Glutamatergic neuron (in vitro differentiated cells): ENCODE results near the gene ATP6V0B. TPM values are rescaled to one million over a fixed set of nuclear protein-coding genes. Genes with fewer than 3 reads are reported as not detected.

Experiments used
- DNase-seq: peaks from one replicate; pipeline ENCODE4 v3.0.0; 2022
- H3K27ac Mint-ChIP-seq: one replicate; pipeline ENCODE4 v1.8.0; 2020; ENCODE audit warnings: mild to moderate bottlenecking, mixed read lengths, inconsistent platforms; ENCODE audit not compliant: unreplicated experiment
- H3K27me3 Mint-ChIP-seq: one replicate; pipeline ENCODE4 v1.8.0; 2020; ENCODE audit warnings: mild to moderate bottlenecking, moderate library complexity, mixed read lengths, inconsistent platforms; ENCODE audit not compliant: unreplicated experiment
- H3K36me3 Mint-ChIP-seq: one replicate; pipeline ENCODE4 v1.8.0; 2020; ENCODE audit warnings: mild to moderate bottlenecking, mixed read lengths, inconsistent platforms; ENCODE audit not compliant: unreplicated experiment
- H3K4me1 Mint-ChIP-seq: one replicate; pipeline ENCODE4 v1.8.0; 2020; ENCODE audit warnings: mild to moderate bottlenecking, low read depth, mixed read lengths, inconsistent platforms; ENCODE audit not compliant: unreplicated experiment
- H3K4me3 Mint-ChIP-seq: one replicate; pipeline ENCODE4 v1.8.0; 2020; ENCODE audit warnings: mild to moderate bottlenecking, mixed read lengths, inconsistent platforms; ENCODE audit not compliant: unreplicated experiment
- H3K9me3 Mint-ChIP-seq: one replicate; pipeline ENCODE4 v1.8.0; 2020; ENCODE audit warnings: mild to moderate bottlenecking, moderate library complexity, mixed read lengths, inconsistent platforms; ENCODE audit not compliant: unreplicated experiment
- total RNA-seq: library from RNA; stranded (reverse); fragmentation: NEBNext Ultra II Directional; extraction: Animal tissue kit (Norgen Biotek cat#: 25700); gene quantifications from one replicate; pipeline ENCODE4 v1.2.1, GENCODE V29; 2021; ENCODE audit not compliant: unreplicated experiment
- TF ChIP-seq, protein P1 (sequence below): fragments of 200-600 bp; sonication (generic); IDR thresholded peaks from one replicate; pipeline ENCODE4 v1.5.0; 2021; ENCODE audit not compliant: partially characterized antibody, unreplicated experiment

Gene ATP6V0B
- total RNA-seq, 1 donor from 2014 or later, result 208 TPM

DNA sequence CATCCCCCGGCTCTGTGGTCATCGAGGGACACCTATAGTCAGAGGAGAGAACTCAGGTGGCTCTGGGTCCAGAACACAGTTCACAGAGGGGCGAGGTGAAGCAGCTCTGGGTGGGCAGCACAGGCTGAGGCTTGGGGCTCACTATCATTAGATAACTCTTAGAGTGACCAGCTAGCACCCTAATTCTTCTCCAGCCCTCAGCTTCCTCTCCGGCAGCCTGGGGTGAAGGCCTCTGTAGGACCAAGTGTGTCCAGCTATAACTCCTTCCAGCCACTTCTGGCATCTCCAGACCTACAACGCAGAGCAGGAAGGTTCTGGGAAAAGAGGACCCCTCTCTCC, 39.8 kb upstream of the ATP6V0B start:
- no peak for DNase-seq
- Mint-ChIP-seq H3K27me3 (peaks cover 21% of the 10 kb centered on the region), H3K4me1 (peaks cover 19% of the 10 kb centered on the region), H3K36me3 (peaks cover 12% of the 10 kb centered on the region), H3K9me3 (peaks cover 8% of the 10 kb centered on the region), H3K27ac (no peak overlapping the region), H3K4me3 (no peak overlapping the region)
- TF ChIP-seq, protein P1, sequence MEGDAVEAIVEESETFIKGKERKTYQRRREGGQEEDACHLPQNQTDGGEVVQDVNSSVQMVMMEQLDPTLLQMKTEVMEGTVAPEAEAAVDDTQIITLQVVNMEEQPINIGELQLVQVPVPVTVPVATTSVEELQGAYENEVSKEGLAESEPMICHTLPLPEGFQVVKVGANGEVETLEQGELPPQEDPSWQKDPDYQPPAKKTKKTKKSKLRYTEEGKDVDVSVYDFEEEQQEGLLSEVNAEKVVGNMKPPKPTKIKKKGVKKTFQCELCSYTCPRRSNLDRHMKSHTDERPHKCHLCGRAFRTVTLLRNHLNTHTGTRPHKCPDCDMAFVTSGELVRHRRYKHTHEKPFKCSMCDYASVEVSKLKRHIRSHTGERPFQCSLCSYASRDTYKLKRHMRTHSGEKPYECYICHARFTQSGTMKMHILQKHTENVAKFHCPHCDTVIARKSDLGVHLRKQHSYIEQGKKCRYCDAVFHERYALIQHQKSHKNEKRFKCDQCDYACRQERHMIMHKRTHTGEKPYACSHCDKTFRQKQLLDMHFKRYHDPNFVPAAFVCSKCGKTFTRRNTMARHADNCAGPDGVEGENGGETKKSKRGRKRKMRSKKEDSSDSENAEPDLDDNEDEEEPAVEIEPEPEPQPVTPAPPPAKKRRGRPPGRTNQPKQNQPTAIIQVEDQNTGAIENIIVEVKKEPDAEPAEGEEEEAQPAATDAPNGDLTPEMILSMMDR, result peak; percentile 45

DNA sequence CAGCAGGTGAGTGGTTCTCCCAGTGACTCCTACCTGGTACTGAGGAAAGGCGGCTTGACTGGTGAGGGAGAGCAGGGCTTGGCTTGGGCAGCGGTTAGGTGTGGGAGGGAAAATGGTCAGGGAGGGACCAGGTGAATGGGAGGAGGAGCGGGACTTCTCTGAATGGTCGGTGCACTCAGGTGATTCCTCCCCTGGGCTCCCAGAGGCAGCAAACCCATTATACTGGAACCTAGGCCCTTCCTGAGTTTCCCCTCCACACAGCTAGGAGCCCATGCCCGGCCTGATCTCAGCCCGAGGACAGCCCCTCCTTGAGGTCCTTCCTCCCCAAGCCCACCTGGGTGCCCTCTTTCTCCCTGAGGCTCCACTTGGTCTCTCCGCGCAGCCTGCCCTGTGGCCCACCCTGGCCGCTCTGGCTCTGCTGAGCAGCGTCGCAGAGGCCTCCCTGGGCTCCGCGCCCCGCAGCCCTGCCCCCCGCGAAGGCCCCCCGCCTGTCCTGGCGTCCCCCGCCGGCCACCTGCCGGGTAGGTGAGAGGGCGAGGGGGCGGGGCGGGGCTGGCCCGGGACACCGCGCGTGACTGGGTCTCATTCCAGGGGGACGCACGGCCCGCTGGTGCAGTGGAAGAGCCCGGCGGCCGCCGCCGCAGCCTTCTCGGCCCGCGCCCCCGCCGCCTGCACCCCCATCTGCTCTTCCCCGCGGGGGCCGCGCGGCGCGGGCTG, 38.9 kb upstream of the ATP6V0B start:
- Mint-ChIP-seq H3K27ac (no peak overlapping the region), H3K27me3 (peaks cover 21% of the 10 kb centered on the region), H3K4me3 (peak overlapping the region; percentile 15), H3K36me3 (peaks cover 12% of the 10 kb centered on the region), H3K9me3 (peaks cover 8% of the 10 kb centered on the region), H3K4me1 (peaks cover 19% of the 10 kb centered on the region)
- DNase-seq, result no peak
- TF ChIP-seq, protein P1, result no peak

DNA sequence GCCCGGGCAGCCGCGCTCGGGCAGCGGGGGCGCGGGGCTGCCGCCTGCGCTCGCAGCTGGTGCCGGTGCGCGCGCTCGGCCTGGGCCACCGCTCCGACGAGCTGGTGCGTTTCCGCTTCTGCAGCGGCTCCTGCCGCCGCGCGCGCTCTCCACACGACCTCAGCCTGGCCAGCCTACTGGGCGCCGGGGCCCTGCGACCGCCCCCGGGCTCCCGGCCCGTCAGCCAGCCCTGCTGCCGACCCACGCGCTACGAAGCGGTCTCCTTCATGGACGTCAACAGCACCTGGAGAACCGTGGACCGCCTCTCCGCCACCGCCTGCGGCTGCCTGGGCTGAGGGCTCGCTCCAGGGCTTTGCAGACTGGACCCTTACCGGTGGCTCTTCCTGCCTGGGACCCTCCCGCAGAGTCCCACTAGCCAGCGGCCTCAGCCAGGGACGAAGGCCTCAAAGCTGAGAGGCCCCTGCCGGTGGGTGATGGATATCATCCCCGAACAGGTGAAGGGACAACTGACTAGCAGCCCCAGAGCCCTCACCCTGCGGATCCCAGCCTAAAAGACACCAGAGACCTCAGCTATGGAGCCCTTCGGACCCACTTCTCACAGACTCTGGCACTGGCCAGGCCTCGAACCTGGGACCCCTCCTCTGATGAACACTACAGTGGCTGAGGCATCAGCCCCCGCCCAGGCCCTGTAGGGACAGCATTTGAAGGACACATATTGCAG, 38.2 kb upstream of the ATP6V0B start:
- H3K4me3 Mint-ChIP-seq, result peak overlapping the region; percentile 71
- no peak overlapping the region for H3K27ac Mint-ChIP-seq
- DNase-seq, result peak; percentile 51
- H3K9me3 Mint-ChIP-seq, result peaks cover 8% of the 10 kb centered on the region
- H3K4me1 Mint-ChIP-seq, result peaks cover 16% of the 10 kb centered on the region
- peaks cover 21% of the 10 kb centered on the region for H3K27me3 Mint-ChIP-seq
- TF ChIP-seq, protein P1, result peak; percentile 44
- H3K36me3 Mint-ChIP-seq, result peaks cover 12% of the 10 kb centered on the region

DNA sequence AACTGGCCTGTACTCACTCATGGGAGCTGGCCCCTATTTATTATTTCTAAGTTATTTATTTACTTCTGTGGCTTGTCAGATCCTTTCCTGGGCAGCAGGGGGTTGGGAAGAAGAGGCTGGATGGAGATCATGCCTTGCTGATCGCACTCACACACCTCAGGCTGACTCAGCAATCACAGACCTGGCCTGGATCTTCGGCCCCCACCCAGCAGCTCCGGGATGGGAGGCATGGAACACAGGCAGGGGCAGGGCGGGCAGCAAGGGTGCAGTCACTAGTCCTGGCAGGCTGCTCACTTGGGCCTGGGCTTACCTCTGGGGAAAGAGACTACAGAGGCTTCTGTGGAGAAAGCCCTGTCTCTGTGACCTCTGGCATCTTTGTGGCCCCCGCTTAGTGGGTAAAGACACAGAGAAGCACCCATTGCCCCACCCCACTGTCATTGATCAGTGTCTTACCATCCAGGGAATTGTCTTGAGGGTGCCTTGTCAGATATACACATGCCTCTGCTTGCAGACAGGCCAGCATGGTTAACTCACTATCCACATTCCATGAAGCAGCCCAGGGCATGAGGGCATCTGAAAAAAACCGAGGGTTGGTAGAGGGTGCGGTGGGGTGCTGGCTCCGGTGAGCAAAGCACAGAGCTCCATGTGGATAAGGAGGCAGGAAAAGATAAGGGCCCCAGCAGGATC, 37.4 kb upstream of the ATP6V0B start:
- H3K27me3 Mint-ChIP-seq, result peaks cover 24% of the 10 kb centered on the region
- H3K4me3 Mint-ChIP-seq, result peak overlapping the region; percentile 11
- TF ChIP-seq, protein P1, result no peak
- no peak overlapping the region for H3K27ac Mint-ChIP-seq
- H3K9me3 Mint-ChIP-seq, result peaks cover 8% of the 10 kb centered on the region
- H3K36me3 Mint-ChIP-seq, result peaks cover 12% of the 10 kb centered on the region
- peaks cover 15% of the 10 kb centered on the region for H3K4me1 Mint-ChIP-seq
- DNase-seq, result no peak
